Fibroblast of pulmonary artery (primary cell): Measurements from ENCODE around the gene CCDC77.
A peak's percentile ranks its signal among the peaks of the same experiment; 100 is the strongest.
"Not testable (repeated sequence)": the region's sequence is repeated elsewhere in the genome, so short reads cannot be mapped to it uniquely, and the experiment has no call there.

Experiments used
- DNase-seq: peaks from one replicate; pipeline ENCODE4 v3.0.0-alpha.2; 2010; ENCODE audit warnings: low read depth
- H3K4me3 ChIP-seq: replicated peaks from 2 replicates; pipeline ENCODE4 v1.5.1; 2011; ENCODE audit warnings: low read depth, mild to moderate bottlenecking, control low read depth, low read length, moderate library complexity
- CTCF ChIP-seq: IDR thresholded peaks from 2 replicates; pipeline ENCODE4 v1.5.1; 2011; ENCODE audit warnings: mild to moderate bottlenecking, control low read depth, low read length, inconsistent platforms; ENCODE audit errors: missing control alignments

CCDC77 gene

GRCh38 chr12:418432-418831, 17.0 kb downstream of the CCDC77 start:
- no peak for DNase-seq
- H3K4me3 ChIP-seq = no peak overlapping the region
- TF ChIP-seq CTCF = no peak

- no peak for DNase-seq
- TF ChIP-seq CTCF = no peak
- no peak overlapping the region for H3K4me3 ChIP-seq
Measured at GRCh38 chr12:422526-422925, 21.1 kb downstream of the CCDC77 start.

- not testable (repeated sequence) for DNase-seq, H3K4me3 ChIP-seq
Measured at GRCh38 chr12:435737-436136, 34.3 kb downstream of the CCDC77 start.

- TF ChIP-seq CTCF = peak; percentile 83
- peak; percentile 64 for DNase-seq
- no peak overlapping the region for H3K4me3 ChIP-seq
Measured at GRCh38 chr12:442235-442884, 40.9 kb downstream of the CCDC77 start.

GRCh38 chr12:447141-447540, 45.7 kb downstream of the CCDC77 start:
- no peak overlapping the region for H3K4me3 ChIP-seq
- TF ChIP-seq CTCF = no peak
- DNase-seq = no peak

GRCh38 chr12:449203-449602, 47.8 kb downstream of the CCDC77 start:
- H3K4me3 ChIP-seq = no peak overlapping the region
- no peak for TF ChIP-seq CTCF
- no peak for DNase-seq

- no peak overlapping the region for H3K4me3 ChIP-seq
- DNase-seq = no peak
- no peak for TF ChIP-seq CTCF
Measured at GRCh38 chr12:450438-450837, 49.0 kb downstream of the CCDC77 start.
